GM12878 (cell line): Measurements from ENCODE around the gene RETSAT. TPM values are rescaled to one million over a fixed set of nuclear protein-coding genes. Genes with fewer than 3 reads are reported as not detected.

Experiments
- ATAC-seq: fragments of 200-7000 bp; cut with Tn5 transposase; 3 replicates; pipeline ENCODE4 v1.9.1; 2020; ENCODE audit warnings: mild to moderate bottlenecking, moderate library complexity
- BruUV-seq: library from RNA; stranded (reverse); fragments of 400-500 nt; replicated peaks from 2 replicates; lab custom pipeline; 2021; lab: Mats Ljungman, UMichigan
- CTCF ChIA-PET: fragments of 300-600 bp; sonication (Branson Sonifier 250); formaldehyde crosslinking; extraction: SDS; loops from one replicate; lab custom pipeline; 2021; ENCODE audit warnings: inconsistent platforms; lab: Yijun Ruan, JAX
- POLR2A ChIA-PET: fragments of 350-600 bp; formaldehyde crosslinking; extraction: SDS; loops from one replicate; lab custom pipeline; 2021; ENCODE audit warnings: inconsistent platforms; lab: Charles Lee
- RAD21 ChIA-PET: fragments of 300-600 bp; sonication (Branson Sonifier 250); formaldehyde crosslinking; loops from one replicate; lab custom pipeline; 2023; ENCODE audit warnings: antibody characterized with exemption; ENCODE audit not compliant: unreplicated experiment; lab: Charles Lee
- SMC1A ChIA-PET: fragments of 300-600 bp; sonication (Branson Sonifier 250); formaldehyde crosslinking; loops from one replicate; lab custom pipeline; 2023; ENCODE audit not compliant: unreplicated experiment, uncharacterized antibody; lab: Charles Lee
- DNase-seq: peaks from one replicate; pipeline ENCODE4 v3.0.0-alpha.2; 2011; ENCODE audit warnings: low read depth, low spot score
- FAIRE-seq: peaks from 3 replicates; lab custom pipeline; 2011; peaks lifted over from hg19 to GRCh38; lab: Jason Lieb, UNC
- H2AFZ ChIP-seq: 2 replicates; pipeline ENCODE4 v1.6.0; 2011; ENCODE audit warnings: low read depth, low read length, control low read depth; ENCODE audit not compliant: control insufficient read depth
- H3K27ac ChIP-seq: 2 replicates; pipeline ENCODE4 v1.5.1; 2011; ENCODE audit warnings: control low read depth; ENCODE audit not compliant: control insufficient read depth, insufficient read depth
- H3K27me3 ChIP-seq, 2 experiments: replicated peaks in 1 of 2; 2 replicates each; pipeline versions ENCODE4 v1.6.0 to v1.6.1; 2011; ENCODE audit warnings: low read length in 1 of 2; ENCODE audit not compliant: control insufficient read depth in 2 of 2, insufficient read depth in 2 of 2
- H3K36me3 ChIP-seq, 2 experiments: 2 replicates each; pipeline ENCODE4 v1.5.1; 2011; ENCODE audit warnings: low read length in 1 of 2; ENCODE audit not compliant: control insufficient read depth in 2 of 2, insufficient read depth in 2 of 2
- H3K4me1 ChIP-seq: 2 replicates; pipeline ENCODE4 v1.6.1; 2011; ENCODE audit warnings: mild to moderate bottlenecking, low read length, moderate library complexity, mixed read lengths; ENCODE audit not compliant: control insufficient read depth, insufficient read depth
- H3K4me2 ChIP-seq: 2 replicates; pipeline ENCODE4 v1.6.0; 2011; ENCODE audit warnings: control low read depth; ENCODE audit not compliant: control insufficient read depth, insufficient read depth
- H3K4me3 ChIP-seq: fragments of 200-600 bp; sonication (generic); 2 replicates; pipeline ENCODE4 v1.5.1; 2016
- H3K79me2 ChIP-seq: 2 replicates; pipeline ENCODE4 v1.6.0; 2011; ENCODE audit warnings: low read length; ENCODE audit not compliant: control insufficient read depth, insufficient read depth
- H3K9ac ChIP-seq: 2 replicates; pipeline ENCODE4 v1.8.0; 2011; ENCODE audit warnings: low read length, control low read depth, mixed read lengths; ENCODE audit not compliant: control insufficient read depth, insufficient read depth
- H3K9me3 ChIP-seq: replicated peaks from 3 replicates; pipeline ENCODE4 v1.5.1; 2011; ENCODE audit warnings: mild to moderate bottlenecking, low read length; ENCODE audit not compliant: control insufficient read depth, insufficient read depth
- H4K20me1 ChIP-seq: 2 replicates; pipeline ENCODE4 v1.6.0; 2011; ENCODE audit not compliant: control insufficient read depth, insufficient read depth
- CBX5 ChIP-seq: sonication (generic); IDR thresholded peaks from 2 replicates; pipeline ENCODE4 v1.6.1; 2016; ENCODE audit warnings: low read depth, moderate library complexity, mild to moderate bottlenecking, inconsistent platforms
- HCFC1 ChIP-seq: fragments of 150-350 bp; IDR thresholded peaks from 2 replicates; pipeline ENCODE4 v1.6.1; 2014; ENCODE audit warnings: low read length
- HDAC6 ChIP-seq: fragments of 200-600 bp; sonication (generic); IDR thresholded peaks from one replicate; pipeline ENCODE4 v1.8.0; 2017; ENCODE audit warnings: antibody characterized with exemption; ENCODE audit not compliant: unreplicated experiment
- NR2F1 ChIP-seq: fragments of 450-650 bp; conservative IDR thresholded peaks from 2 replicates; pipeline ENCODE4 v1.6.1; 2017; ENCODE audit warnings: mild to moderate bottlenecking
- SMARCA5 ChIP-seq: fragments of 450-650 bp; IDR thresholded peaks from 2 replicates; pipeline ENCODE4 v1.6.1; 2017; ENCODE audit warnings: mild to moderate bottlenecking
- SRF ChIP-seq, 2 experiments: IDR thresholded peaks; 2 replicates each; pipeline ENCODE4 v1.6.1; 2011; ENCODE audit warnings: low read depth in 2 of 2, low read length in 2 of 2, mild to moderate bottlenecking in 1 of 2, moderate library complexity in 1 of 2
- WGBS: methylation state at CpG from one replicate; pipeline ENCODE4 v1.1.6; 2016; ENCODE audit warnings: low lambda C conversion rate; ENCODE audit not compliant: insufficient replicate concordance, insufficient coverage; ENCODE audit errors: missing lambda C conversion rate; 5-methylcytosine and 5-hydroxymethylcytosine counted together
- in situ Hi-C: fragments of 300-500 bp; cut with MboI; formaldehyde crosslinking; loops from 9 replicates; pipeline ENCODE4 v1.14.3; 2018; ENCODE audit warnings: mixed read lengths
- intact Hi-C: fragments of 100-400 bp; cut with micrococcal nuclease; formaldehyde crosslinking; loops from one replicate; pipeline ENCODE4 v1.14.2; 2022; ENCODE audit not compliant: unreplicated experiment
- polyA plus RNA-seq, 11 experiments: library from polyadenylated mRNA; depleted of rRNA in 4 of 11; unstranded in 6 of 11; stranded (reverse) in 5 of 11; fragments of >200 nt; fragmentation: Nextera tagmentation in 4 of 11; fragmentation: Illumina TruSeq in 1 of 11; extraction: Ambion mirVana in 4 of 11; extraction: Trizol in 1 of 11; gene quantifications; 1 replicate in 1 of 11; 2 replicates in 10 of 11; pipeline versions ENCODE4 v1.2.1 to v1.2.3, GENCODE V29; 2011 to 2016; ENCODE audit warnings: inconsistent platforms in 2 of 11, missing spikeins in 2 of 11, low read depth in 1 of 11
- total RNA-seq, 4 experiments: library from RNA; depleted of rRNA in 3 of 4; stranded (reverse); fragments of >200 nt in 3 of 4; fragmentation: Illumina TruSeq in 1 of 4; extraction: Trizol in 1 of 4; gene quantifications; 2 replicates each; pipeline versions ENCODE4 v1.2.1 to v1.2.3, GENCODE V29; 2013 to 2021
- TF ChIP-seq, protein P1 (sequence below): fragments of 450-650 bp; formaldehyde crosslinking; IDR thresholded peaks from 2 replicates; pipeline ENCODE4 v1.4.0; 2020; ENCODE audit warnings: mild to moderate bottlenecking, moderate library complexity
- TF ChIP-seq, protein P2 (sequence below): fragments of 450-650 bp; IDR thresholded peaks from 2 replicates; pipeline ENCODE4 v1.6.1; 2017; ENCODE audit warnings: antibody characterized with exemption, mild to moderate bottlenecking, moderate library complexity
- TF ChIP-seq, protein P3 (sequence below): fragments of 450-650 bp; IDR thresholded peaks from 2 replicates; pipeline ENCODE4 v1.6.1; 2016; ENCODE audit warnings: mild to moderate bottlenecking, moderate library complexity, borderline replicate concordance
- TF ChIP-seq, protein P4 (sequence below): fragments of 450-650 bp; IDR thresholded peaks from 2 replicates; pipeline ENCODE4 v1.6.1; 2017; ENCODE audit warnings: borderline replicate concordance

Gene RETSAT
- total and polyA plus RNA-seq, 10 of the 15 experiments (the other 5 are each of a cell fraction or from before 2014, with no cell fraction given): 3.3 to 28.8 (median 22.0) TPM

DNA sequence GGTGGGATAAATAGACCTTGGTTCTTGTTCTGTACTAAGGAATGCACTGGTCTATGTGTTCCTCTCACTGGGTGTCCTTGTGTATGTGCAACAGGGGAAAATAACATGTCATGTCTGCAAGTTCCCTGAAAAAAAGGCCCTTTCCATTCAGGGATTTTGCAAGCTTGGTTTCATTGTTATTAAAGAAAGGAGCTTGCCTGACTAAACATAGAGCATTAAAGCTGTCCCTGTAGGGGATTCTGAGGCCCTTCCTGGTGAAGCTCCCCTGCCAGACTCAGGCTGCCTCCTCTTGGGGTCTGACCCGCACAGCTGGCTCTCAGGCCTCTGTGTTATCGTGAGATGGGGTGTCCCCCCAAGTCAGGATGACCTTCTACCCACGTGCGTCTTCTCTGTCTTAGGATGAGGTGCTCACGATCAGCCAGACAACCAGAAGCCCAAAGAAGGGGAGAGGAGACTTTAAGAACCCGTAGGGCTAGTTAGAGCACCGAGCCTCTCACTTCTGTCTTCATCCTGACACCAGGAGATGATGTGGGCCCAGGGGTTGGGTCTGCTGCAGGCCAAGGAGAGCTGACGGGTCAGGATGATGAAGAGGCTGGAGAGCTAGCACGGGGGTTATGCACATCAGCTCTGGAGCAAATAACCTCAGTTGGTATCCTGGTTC lies 34.7 kb upstream of the RETSAT start:
- BruUV-seq: no TSS peak
- SMC1A ChIA-PET: interaction anchor here (0.9 to 6.6 kb wide), 5 partner anchors 16 to 165 kb away, joined by 3 to 56 read pairs (median 4); partner anchors contain the start of genes ELMOD3 and RETSAT
- no peaks in the 10 kb centered on the region for H3K79me2 ChIP-seq
- DNase-seq (no peak), ATAC-seq (no peak), FAIRE-seq (no peak)
- CTCF ChIA-PET: interaction anchor here (1.0 to 7.0 kb wide), 6 partner anchors 31 to 248 kb away, joined by 3 to 104 read pairs (median 4); no protein-coding TSS in a partner anchor
- peaks cover 3 to 8% of the 10 kb centered on the region in 2 experiments for H3K36me3 ChIP-seq
- TF ChIP-seq, protein P1, sequence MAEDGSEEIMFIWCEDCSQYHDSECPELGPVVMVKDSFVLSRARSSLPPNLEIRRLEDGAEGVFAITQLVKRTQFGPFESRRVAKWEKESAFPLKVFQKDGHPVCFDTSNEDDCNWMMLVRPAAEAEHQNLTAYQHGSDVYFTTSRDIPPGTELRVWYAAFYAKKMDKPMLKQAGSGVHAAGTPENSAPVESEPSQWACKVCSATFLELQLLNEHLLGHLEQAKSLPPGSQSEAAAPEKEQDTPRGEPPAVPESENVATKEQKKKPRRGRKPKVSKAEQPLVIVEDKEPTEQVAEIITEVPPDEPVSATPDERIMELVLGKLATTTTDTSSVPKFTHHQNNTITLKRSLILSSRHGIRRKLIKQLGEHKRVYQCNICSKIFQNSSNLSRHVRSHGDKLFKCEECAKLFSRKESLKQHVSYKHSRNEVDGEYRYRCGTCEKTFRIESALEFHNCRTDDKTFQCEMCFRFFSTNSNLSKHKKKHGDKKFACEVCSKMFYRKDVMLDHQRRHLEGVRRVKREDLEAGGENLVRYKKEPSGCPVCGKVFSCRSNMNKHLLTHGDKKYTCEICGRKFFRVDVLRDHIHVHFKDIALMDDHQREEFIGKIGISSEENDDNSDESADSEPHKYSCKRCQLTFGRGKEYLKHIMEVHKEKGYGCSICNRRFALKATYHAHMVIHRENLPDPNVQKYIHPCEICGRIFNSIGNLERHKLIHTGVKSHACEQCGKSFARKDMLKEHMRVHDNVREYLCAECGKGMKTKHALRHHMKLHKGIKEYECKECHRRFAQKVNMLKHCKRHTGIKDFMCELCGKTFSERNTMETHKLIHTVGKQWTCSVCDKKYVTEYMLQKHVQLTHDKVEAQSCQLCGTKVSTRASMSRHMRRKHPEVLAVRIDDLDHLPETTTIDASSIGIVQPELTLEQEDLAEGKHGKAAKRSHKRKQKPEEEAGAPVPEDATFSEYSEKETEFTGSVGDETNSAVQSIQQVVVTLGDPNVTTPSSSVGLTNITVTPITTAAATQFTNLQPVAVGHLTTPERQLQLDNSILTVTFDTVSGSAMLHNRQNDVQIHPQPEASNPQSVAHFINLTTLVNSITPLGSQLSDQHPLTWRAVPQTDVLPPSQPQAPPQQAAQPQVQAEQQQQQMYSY (CRISPR knock-in tag): no peak
- no peak for TF ChIP-seq SRF (IDR thresholded peaks at IDR 0.05; ENCODE audit: low read depth in 2 of 2, low read length in 2 of 2)
- TF ChIP-seq NR2F1: no peak
- TF ChIP-seq HCFC1: no peak
- TF ChIP-seq, protein P2, sequence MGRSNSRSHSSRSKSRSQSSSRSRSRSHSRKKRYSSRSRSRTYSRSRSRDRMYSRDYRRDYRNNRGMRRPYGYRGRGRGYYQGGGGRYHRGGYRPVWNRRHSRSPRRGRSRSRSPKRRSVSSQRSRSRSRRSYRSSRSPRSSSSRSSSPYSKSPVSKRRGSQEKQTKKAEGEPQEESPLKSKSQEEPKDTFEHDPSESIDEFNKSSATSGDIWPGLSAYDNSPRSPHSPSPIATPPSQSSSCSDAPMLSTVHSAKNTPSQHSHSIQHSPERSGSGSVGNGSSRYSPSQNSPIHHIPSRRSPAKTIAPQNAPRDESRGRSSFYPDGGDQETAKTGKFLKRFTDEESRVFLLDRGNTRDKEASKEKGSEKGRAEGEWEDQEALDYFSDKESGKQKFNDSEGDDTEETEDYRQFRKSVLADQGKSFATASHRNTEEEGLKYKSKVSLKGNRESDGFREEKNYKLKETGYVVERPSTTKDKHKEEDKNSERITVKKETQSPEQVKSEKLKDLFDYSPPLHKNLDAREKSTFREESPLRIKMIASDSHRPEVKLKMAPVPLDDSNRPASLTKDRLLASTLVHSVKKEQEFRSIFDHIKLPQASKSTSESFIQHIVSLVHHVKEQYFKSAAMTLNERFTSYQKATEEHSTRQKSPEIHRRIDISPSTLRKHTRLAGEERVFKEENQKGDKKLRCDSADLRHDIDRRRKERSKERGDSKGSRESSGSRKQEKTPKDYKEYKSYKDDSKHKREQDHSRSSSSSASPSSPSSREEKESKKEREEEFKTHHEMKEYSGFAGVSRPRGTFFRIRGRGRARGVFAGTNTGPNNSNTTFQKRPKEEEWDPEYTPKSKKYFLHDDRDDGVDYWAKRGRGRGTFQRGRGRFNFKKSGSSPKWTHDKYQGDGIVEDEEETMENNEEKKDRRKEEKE: no peak
- no peak for TF ChIP-seq CBX5
- no peak for TF ChIP-seq SMARCA5
- TF ChIP-seq, protein P3, sequence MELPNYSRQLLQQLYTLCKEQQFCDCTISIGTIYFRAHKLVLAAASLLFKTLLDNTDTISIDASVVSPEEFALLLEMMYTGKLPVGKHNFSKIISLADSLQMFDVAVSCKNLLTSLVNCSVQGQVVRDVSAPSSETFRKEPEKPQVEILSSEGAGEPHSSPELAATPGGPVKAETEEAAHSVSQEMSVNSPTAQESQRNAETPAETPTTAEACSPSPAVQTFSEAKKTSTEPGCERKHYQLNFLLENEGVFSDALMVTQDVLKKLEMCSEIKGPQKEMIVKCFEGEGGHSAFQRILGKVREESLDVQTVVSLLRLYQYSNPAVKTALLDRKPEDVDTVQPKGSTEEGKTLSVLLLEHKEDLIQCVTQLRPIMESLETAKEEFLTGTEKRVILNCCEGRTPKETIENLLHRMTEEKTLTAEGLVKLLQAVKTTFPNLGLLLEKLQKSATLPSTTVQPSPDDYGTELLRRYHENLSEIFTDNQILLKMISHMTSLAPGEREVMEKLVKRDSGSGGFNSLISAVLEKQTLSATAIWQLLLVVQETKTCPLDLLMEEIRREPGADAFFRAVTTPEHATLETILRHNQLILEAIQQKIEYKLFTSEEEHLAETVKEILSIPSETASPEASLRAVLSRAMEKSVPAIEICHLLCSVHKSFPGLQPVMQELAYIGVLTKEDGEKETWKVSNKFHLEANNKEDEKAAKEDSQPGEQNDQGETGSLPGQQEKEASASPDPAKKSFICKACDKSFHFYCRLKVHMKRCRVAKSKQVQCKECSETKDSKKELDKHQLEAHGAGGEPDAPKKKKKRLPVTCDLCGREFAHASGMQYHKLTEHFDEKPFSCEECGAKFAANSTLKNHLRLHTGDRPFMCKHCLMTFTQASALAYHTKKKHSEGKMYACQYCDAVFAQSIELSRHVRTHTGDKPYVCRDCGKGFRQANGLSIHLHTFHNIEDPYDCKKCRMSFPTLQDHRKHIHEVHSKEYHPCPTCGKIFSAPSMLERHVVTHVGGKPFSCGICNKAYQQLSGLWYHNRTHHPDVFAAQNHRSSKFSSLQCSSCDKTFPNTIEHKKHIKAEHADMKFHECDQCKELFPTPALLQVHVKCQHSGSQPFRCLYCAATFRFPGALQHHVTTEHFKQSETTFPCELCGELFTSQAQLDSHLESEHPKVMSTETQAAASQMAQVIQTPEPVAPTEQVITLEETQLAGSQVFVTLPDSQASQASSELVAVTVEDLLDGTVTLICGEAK: no peak
- TF ChIP-seq, protein P4, sequence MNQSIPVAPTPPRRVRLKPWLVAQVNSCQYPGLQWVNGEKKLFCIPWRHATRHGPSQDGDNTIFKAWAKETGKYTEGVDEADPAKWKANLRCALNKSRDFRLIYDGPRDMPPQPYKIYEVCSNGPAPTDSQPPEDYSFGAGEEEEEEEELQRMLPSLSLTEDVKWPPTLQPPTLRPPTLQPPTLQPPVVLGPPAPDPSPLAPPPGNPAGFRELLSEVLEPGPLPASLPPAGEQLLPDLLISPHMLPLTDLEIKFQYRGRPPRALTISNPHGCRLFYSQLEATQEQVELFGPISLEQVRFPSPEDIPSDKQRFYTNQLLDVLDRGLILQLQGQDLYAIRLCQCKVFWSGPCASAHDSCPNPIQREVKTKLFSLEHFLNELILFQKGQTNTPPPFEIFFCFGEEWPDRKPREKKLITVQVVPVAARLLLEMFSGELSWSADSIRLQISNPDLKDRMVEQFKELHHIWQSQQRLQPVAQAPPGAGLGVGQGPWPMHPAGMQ: no peak
- TF ChIP-seq HDAC6: no peak
- intact Hi-C loops (no loop called here), in situ Hi-C loops (no loop called here)
- H3K4me3 ChIP-seq: no peak overlapping the region
- no peak overlapping the region for H3K27ac ChIP-seq
- H4K20me1 ChIP-seq: no peaks in the 10 kb centered on the region
- H3K9ac ChIP-seq: no peak overlapping the region
- H2AFZ ChIP-seq: no peak overlapping the region
- WGBS: 87% methylated on average over 9 of the region's 9 CpGs
- H3K9me3 ChIP-seq: no peaks in the 10 kb centered on the region
- RAD21 ChIA-PET: interaction anchor here (0.8 to 7.7 kb wide), 2 partner anchors 35 to 162 kb away, joined by 3 to 60 read pairs; partner anchors contain the start of genes ELMOD3 and RETSAT
- POLR2A ChIA-PET: no interaction called here
- H3K4me2 ChIP-seq: no peak overlapping the region
- no peaks in the 10 kb centered on the region for H3K27me3 ChIP-seq
- peaks cover 7% of the 10 kb centered on the region for H3K4me1 ChIP-seq
